Cardiac muscle cell (in vitro differentiated cells and primary cell): ENCODE data around the gene BCAT1. TPM values are rescaled to one million over a fixed set of nuclear protein-coding genes. Genes with fewer than 3 reads are reported as not detected.

ENCODE experiments used
- DNase-seq, 2 donors: peaks; one replicate each; pipeline versions ENCODE4 v3.0.0 to v3.0.0-alpha.2; 2010 to 2017; ENCODE audit warnings: low read depth in 1 of 2, low spot score in 1 of 2
- H3K27ac ChIP-seq: fragments of 200-600 bp; sonication (generic); 2 replicates; pipeline ENCODE4 v1.5.1; 2016
- H3K27me3 ChIP-seq: fragments of 200-600 bp; sonication (generic); 2 replicates; pipeline ENCODE4 v1.6.0; 2016; ENCODE audit warnings: control low read depth
- H3K36me3 ChIP-seq: fragments of 200-600 bp; sonication (generic); 2 replicates; pipeline ENCODE4 v1.5.1; 2016; ENCODE audit warnings: control low read depth
- H3K4me1 ChIP-seq: fragments of 200-600 bp; sonication (generic); 2 replicates; pipeline ENCODE4 v1.8.1; 2017; ENCODE audit warnings: low read depth, mild to moderate bottlenecking, mixed run types
- H3K4me3 ChIP-seq: fragments of 200-600 bp; sonication (generic); 2 replicates; pipeline ENCODE4 v1.5.1; 2016; ENCODE audit warnings: mild to moderate bottlenecking
- H3K9me3 ChIP-seq: fragments of 200-600 bp; sonication (generic); 2 replicates; pipeline ENCODE4 v1.5.1; 2017; ENCODE audit warnings: low read depth, mild to moderate bottlenecking, control low read depth
- CTCF ChIP-seq: IDR thresholded peaks from 2 replicates; pipeline ENCODE4 v1.5.1; 2012; ENCODE audit warnings: low read depth, mild to moderate bottlenecking, low read length
- polyA plus RNA-seq: library from polyadenylated mRNA; unstranded; fragments of >200 nt; fragmentation: Nextera tagmentation; extraction: Ambion mirVana; gene quantifications from 2 replicates; pipeline ENCODE4 v1.2.1, GENCODE V29; 2016
- total RNA-seq: library from RNA; depleted of rRNA; stranded (reverse); fragments of >200 nt; gene quantifications from 2 replicates; pipeline ENCODE4 v1.2.3, GENCODE V29; 2016

BCAT1 gene
- total and polyA plus RNA-seq, 2 experiments from 2014 or later = 17.8 to 45.3 TPM

- Histone ChIP-seq H3K4me3 (no peak overlapping the region), H3K4me1 (no peaks in the 10 kb centered on the region), H3K27ac (no peak overlapping the region), H3K36me3 (no peaks in the 10 kb centered on the region), H3K9me3 (no peaks in the 10 kb centered on the region), H3K27me3 (no peaks in the 10 kb centered on the region)
- no peak for TF ChIP-seq CTCF
- no peak for DNase-seq
These were observed 44.9 kb upstream of the BCAT1 start for GRCh38 chr12:24993793-24994192.

GRCh38 chr12:24991209-24992049 lies 42.5 kb upstream of the BCAT1 start:
- DNase-seq = peak; percentile 55 to 66

GRCh38 chr12:24989216-24989615 lies 40.3 kb upstream of the BCAT1 start:
- Histone ChIP-seq H3K4me1 (peaks cover 4% of the 10 kb centered on the region), H3K4me3 (no peak overlapping the region), H3K27me3 (no peaks in the 10 kb centered on the region), H3K27ac (no peak overlapping the region), H3K36me3 (no peaks in the 10 kb centered on the region), H3K9me3 (no peaks in the 10 kb centered on the region)
- no peak for DNase-seq
- no peak for TF ChIP-seq CTCF

More at GRCh38 chr12:24991209-24992049, 42.5 kb upstream of the BCAT1 start:
- Histone ChIP-seq H3K4me1 (peaks cover 4% of the 10 kb centered on the region), H3K9me3 (no peaks in the 10 kb centered on the region), H3K27me3 (no peaks in the 10 kb centered on the region), H3K4me3 (no peak overlapping the region), H3K36me3 (no peaks in the 10 kb centered on the region), H3K27ac (no peak overlapping the region)
- peak; percentile 49 for TF ChIP-seq CTCF

DNA sequence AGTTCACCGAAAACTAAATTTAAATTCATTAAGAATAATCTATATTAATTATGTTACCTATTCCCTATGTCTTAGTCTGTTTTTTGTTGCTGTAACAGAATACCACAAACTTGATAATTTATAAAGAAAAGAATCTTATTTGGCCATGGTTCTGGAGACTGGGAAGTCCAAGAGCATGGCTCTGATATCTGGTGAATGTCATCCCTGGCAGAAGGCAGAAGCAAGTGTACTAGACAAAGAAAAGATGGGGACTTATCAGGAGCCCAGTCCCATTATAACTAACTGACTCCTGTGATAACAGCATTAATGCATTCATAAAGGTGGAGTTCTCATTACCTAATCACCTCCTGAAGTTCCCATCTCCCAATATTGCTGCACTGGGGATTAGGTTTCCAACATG lies 33.3 kb upstream of the BCAT1 start:
- H3K4me3 ChIP-seq = no peak overlapping the region
- no peak for DNase-seq
- TF ChIP-seq CTCF = no peak
- no peaks in the 10 kb centered on the region for H3K36me3 ChIP-seq
- H3K9me3 ChIP-seq = no peaks in the 10 kb centered on the region
- no peaks in the 10 kb centered on the region for H3K27me3 ChIP-seq
- H3K4me1 ChIP-seq = peaks cover under 1% of the 10 kb centered on the region
- no peak overlapping the region for H3K27ac ChIP-seq

GRCh38 chr12:24979976-24980730 lies 31.3 kb upstream of the BCAT1 start:
- Histone ChIP-seq H3K27me3 (no peaks in the 10 kb centered on the region), H3K27ac (no peak overlapping the region), H3K4me3 (no peak overlapping the region), H3K9me3 (no peaks in the 10 kb centered on the region), H3K36me3 (no peaks in the 10 kb centered on the region), H3K4me1 (no peaks in the 10 kb centered on the region)
- no peak for DNase-seq
- no peak for TF ChIP-seq CTCF
